H1 (cell line): ENCODE data around the gene ADCY7. TPM values are rescaled to one million over a fixed set of nuclear protein-coding genes. Genes with fewer than 3 reads are reported as not detected.

Experiments used
- E2F6 ChIP-seq: IDR thresholded peaks from 2 replicates; pipeline ENCODE4 v1.6.1; 2012; ENCODE audit warnings: inconsistent platforms
- EP300 ChIP-seq, 2 experiments: IDR thresholded peaks; 1 replicate in 1 of 2; 2 replicates in 1 of 2; pipeline ENCODE4 v1.6.1; 2011 to 2012; ENCODE audit warnings: low read depth in 2 of 2, low read length in 2 of 2, mild to moderate bottlenecking in 2 of 2, borderline replicate concordance in 1 of 2, inconsistent platforms in 1 of 2, moderate library complexity in 1 of 2
- FOSL1 ChIP-seq: IDR thresholded peaks from 2 replicates; pipeline ENCODE4 v1.6.1; 2011; ENCODE audit warnings: mild to moderate bottlenecking, low read depth, low read length, moderate library complexity; ENCODE audit not compliant: insufficient read depth
- SP1 ChIP-seq: IDR thresholded peaks from 2 replicates; pipeline ENCODE4 v1.6.1; 2011; ENCODE audit warnings: low read depth, low read length
- polyA plus RNA-seq, 7 experiments: library from polyadenylated mRNA; depleted of rRNA in 3 of 7; stranded (reverse) in 5 of 7; unstranded in 2 of 7; fragments of >200 nt in 5 of 7; fragments of 200-250 nt in 2 of 7; gene quantifications; 1 replicate in 5 of 7; 2 replicates in 1 of 7; 4 replicates in 1 of 7; pipeline versions ENCODE4 v1.2.1 to v1.2.3, GENCODE V29; 2011 to 2013; ENCODE audit warnings: missing spikeins in 2 of 7, mixed read lengths in 2 of 7
- total RNA-seq: library from RNA; stranded (reverse); fragmentation: NEBNext Ultra II Directional; extraction: Animal tissue kit (Norgen Biotek cat#: 25700); gene quantifications from 2 replicates; pipeline ENCODE4 v1.2.1, GENCODE V29; 2021
- TF ChIP-seq, protein P1 (sequence below), 3 experiments: IDR thresholded peaks; 1 replicate in 2 of 3; 2 replicates in 1 of 3; pipeline versions ENCODE4 v1.5.1 to v1.6.1; 2011; ENCODE audit warnings: low read length in 3 of 3, mild to moderate bottlenecking in 3 of 3, inconsistent platforms in 2 of 3, low read depth in 1 of 3, moderate library complexity in 1 of 3; ENCODE audit not compliant: insufficient read depth in 1 of 3; ENCODE audit errors: control extremely low read depth in 1 of 3

Gene ADCY7
- total and polyA plus RNA-seq, 2 of the 8 experiments (the other 6 are each of a cell fraction or from before 2014, with no cell fraction given), result 2.4 to 5.1 TPM

DNA sequence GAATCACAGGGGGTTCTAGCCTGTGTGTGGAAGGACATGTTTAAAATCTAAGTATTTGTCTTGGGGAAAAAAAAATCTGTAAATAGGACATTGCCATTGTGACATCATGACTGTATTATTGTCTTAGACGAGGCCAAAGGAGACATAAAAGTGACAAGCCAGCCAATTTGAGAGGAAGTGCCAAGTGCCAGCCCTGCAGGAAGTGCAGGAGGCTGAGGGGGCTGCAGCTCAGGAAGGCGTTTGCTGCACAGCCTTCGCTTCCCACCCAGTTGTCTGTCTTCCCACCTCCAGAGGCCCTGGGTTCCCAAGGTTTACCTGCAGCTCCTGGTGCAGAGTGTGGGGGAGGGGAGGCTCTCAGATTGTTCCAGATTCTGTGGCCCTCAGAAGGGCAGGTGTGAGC is 1.3 kb downstream of the ADCY7 start (continued):
- TF ChIP-seq, protein P1, sequence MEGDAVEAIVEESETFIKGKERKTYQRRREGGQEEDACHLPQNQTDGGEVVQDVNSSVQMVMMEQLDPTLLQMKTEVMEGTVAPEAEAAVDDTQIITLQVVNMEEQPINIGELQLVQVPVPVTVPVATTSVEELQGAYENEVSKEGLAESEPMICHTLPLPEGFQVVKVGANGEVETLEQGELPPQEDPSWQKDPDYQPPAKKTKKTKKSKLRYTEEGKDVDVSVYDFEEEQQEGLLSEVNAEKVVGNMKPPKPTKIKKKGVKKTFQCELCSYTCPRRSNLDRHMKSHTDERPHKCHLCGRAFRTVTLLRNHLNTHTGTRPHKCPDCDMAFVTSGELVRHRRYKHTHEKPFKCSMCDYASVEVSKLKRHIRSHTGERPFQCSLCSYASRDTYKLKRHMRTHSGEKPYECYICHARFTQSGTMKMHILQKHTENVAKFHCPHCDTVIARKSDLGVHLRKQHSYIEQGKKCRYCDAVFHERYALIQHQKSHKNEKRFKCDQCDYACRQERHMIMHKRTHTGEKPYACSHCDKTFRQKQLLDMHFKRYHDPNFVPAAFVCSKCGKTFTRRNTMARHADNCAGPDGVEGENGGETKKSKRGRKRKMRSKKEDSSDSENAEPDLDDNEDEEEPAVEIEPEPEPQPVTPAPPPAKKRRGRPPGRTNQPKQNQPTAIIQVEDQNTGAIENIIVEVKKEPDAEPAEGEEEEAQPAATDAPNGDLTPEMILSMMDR (IDR thresholded peaks at IDR 0.05; ENCODE audit: control extremely low read depth in 1 of 3, insufficient read depth in 1 of 3, low read depth in 1 of 3, low read length in 3 of 3), result no peak
- TF ChIP-seq E2F6, result no peak
- no peak for TF ChIP-seq EP300 (IDR thresholded peaks at IDR 0.05; ENCODE audit: borderline replicate concordance in 1 of 2, low read depth in 2 of 2, low read length in 2 of 2)
- TF ChIP-seq SP1, result no peak
- no peak for TF ChIP-seq FOSL1
